GM21360 (cell line): ENCODE results near the gene ADAM15.

Source experiments
- ATAC-seq: cut with Tn5 transposase; IDR thresholded peaks from one replicate; pipeline ENCODE4 v1.9.1; 2021; ENCODE audit warnings: mild to moderate bottlenecking, moderate library complexity; ENCODE audit not compliant: unreplicated experiment

ADAM15 gene

GRCh38 chr1:155050560-155051341, at the start of gene ADAM15:
Gene ADAM15, plus strand, starts transcription at chr1:155051316. Its CDS starts 71 bp downstream, at chr1:155051387.
- peak; percentile 50 for ATAC-seq

- no peak for ATAC-seq
Observed at GRCh38 chr1:155001425-155001674, 49.8 kb upstream of the ADAM15 start.

GRCh38 chr1:155001675-155002463, 49.2 kb upstream of the ADAM15 start:
- ATAC-seq = peak; percentile 36

- no peak for ATAC-seq
Observed at GRCh38 chr1:155002464-155003226, 48.5 kb upstream of the ADAM15 start, which contains the start of gene ZBTB7B. Gene ZBTB7B, plus strand, starts transcription at chr1:155002802. Its CDS starts 11,859 bp downstream, at chr1:155014661.

GRCh38 chr1:155003227-155003765, 47.8 kb upstream of the ADAM15 start:
- ATAC-seq = no peak

- no peak for ATAC-seq
Observed at GRCh38 chr1:155003766-155004351, 47.3 kb upstream of the ADAM15 start.

GRCh38 chr1:155004352-155005075, 46.6 kb upstream of the ADAM15 start:
- ATAC-seq = no peak

GRCh38 chr1:155005076-155006011, 45.8 kb upstream of the ADAM15 start:
- ATAC-seq = no peak

GRCh38 chr1:155006601-155007101, 44.5 kb upstream of the ADAM15 start:
- no peak for ATAC-seq

GRCh38 chr1:155007251-155007828, 43.8 kb upstream of the ADAM15 start:
- ATAC-seq = no peak

- no peak for ATAC-seq
Observed at GRCh38 chr1:155008015-155008941, 42.8 kb upstream of the ADAM15 start.

GRCh38 chr1:155009221-155009711, 41.9 kb upstream of the ADAM15 start:
- ATAC-seq = no peak

GRCh38 chr1:155009742-155010141, 41.4 kb upstream of the ADAM15 start:
- ATAC-seq = no peak

GRCh38 chr1:155010211-155010918, 40.8 kb upstream of the ADAM15 start:
- no peak for ATAC-seq

- no peak for ATAC-seq
Observed at GRCh38 chr1:155011004-155011416, 40.1 kb upstream of the ADAM15 start.

GRCh38 chr1:155011437-155012025, 39.6 kb upstream of the ADAM15 start:
- ATAC-seq = no peak
